Measurements from ENCODE around the gene EFNB3. TPM values are rescaled to one million over a fixed set of nuclear protein-coding genes. Genes with fewer than 3 reads are reported as not detected.
A peak's percentile ranks its signal among the peaks of the same experiment; 100 is the strongest.

EFNB3 gene
- total and polyA plus RNA-seq, 2 of the 13 experiments (the other 11 are each of a cell fraction or from before 2014, with no cell fraction given), result 0.07 to 0.25 TPM

DNA sequence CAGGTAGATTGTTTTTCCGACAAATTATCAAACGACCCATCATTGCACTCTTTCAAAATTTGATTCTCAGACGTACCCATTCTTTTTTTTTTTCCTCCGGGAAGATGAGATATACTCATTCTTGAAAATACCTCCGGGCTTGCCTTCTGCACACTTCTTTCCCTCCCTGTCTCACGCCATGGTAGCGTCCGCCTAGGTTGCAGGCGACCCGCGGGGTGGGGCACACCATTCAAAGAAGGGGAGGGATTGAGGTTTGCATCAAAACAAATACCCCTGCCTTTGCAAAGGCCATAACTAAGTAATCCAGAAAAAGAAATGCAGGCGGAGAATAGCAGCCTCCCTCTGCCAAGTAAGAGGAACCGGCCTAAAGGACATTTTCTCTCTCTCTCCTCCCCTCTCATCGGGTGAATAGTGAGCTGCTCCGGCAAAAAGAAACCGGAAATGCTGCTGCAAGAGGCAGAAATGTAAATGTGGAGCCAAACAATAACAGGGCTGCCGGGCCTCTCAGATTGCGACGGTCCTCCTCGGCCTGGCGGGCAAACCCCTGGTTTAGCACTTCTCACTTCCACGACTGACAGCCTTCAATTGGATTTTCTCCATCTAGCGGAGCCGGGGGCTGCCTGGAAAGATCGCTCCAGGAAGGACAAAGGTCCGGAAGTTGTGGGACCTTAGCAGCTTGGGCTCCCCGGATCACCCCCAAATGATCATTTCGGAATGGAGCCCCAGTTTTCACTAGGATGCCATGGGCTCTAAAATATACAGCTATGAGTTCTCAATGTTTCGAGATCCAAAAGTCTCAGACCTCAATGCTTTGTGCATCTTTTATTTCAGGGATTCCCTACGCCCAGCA is 18.6 kb upstream of the EFNB3 start (continued):
- TF ChIP-seq SP1 (IDR thresholded peaks at IDR 0.05) (no peak), SP1 (CRISPR knock-in tag; IDR thresholded peaks at IDR 0.05) (no peak), HNRNPUL1 (IDR thresholded peaks at IDR 0.05; ENCODE audit: low read depth, low read length) (no peak), ZC3H4 (CRISPR knock-in tag; IDR thresholded peaks at IDR 0.05; ENCODE audit: borderline replicate concordance) (peak; percentile 7; the same call in 1 of the 2 replicates), SP140L (CRISPR knock-in tag; IDR thresholded peaks at IDR 0.05; ENCODE audit: borderline replicate concordance) (no peak), SALL2 (CRISPR knock-in tag; IDR thresholded peaks at IDR 0.05) (peak; percentile 28; the same call in 1 of the 2 replicates), ZFP36 (IDR thresholded peaks at IDR 0.05; ENCODE audit: borderline replicate concordance, low read depth, low read length, partially characterized antibody) (no peak), RAD21 (CRISPR knock-in tag; IDR thresholded peaks at IDR 0.05) (no peak), ARNT2 (CRISPR knock-in tag; IDR thresholded peaks at IDR 0.05; ENCODE audit: low read depth) (peak; percentile 13; the same call in 1 of the 2 replicates), NBN (conservative IDR thresholded peaks at IDR 0.05) (no peak), ZNF468 (CRISPR knock-in tag; IDR thresholded peaks at IDR 0.05) (no peak), ZBTB42 (CRISPR knock-in tag; IDR thresholded peaks at IDR 0.05) (peak; percentile 61; the same call in 1 of the 2 replicates), KAT2B (IDR thresholded peaks at IDR 0.05; ENCODE audit: borderline replicate concordance, low read depth, low read length) (no peak), ZNF292 (CRISPR knock-in tag; IDR thresholded peaks at IDR 0.05; ENCODE audit: borderline replicate concordance, low read depth) (0 out of 2 replicates have a peak, but pooled peaks have one; percentile 5), FIP1L1 (IDR thresholded peaks at IDR 0.05; ENCODE audit: borderline replicate concordance, insufficient read depth, low read depth, low read length) (no peak), NFE2L1 (CRISPR knock-in tag; IDR thresholded peaks at IDR 0.05; ENCODE audit: borderline replicate concordance) (no peak), ZNF24 (IDR thresholded peaks at IDR 0.05) (no peak), ZSCAN30 (CRISPR knock-in tag; IDR thresholded peaks at IDR 0.05) (no peak), PRPF4 (IDR thresholded peaks at IDR 0.05; ENCODE audit: low read depth, low read length, poor library complexity, severe bottlenecking) (no peak)
- TF ChIP-seq, protein P1, sequence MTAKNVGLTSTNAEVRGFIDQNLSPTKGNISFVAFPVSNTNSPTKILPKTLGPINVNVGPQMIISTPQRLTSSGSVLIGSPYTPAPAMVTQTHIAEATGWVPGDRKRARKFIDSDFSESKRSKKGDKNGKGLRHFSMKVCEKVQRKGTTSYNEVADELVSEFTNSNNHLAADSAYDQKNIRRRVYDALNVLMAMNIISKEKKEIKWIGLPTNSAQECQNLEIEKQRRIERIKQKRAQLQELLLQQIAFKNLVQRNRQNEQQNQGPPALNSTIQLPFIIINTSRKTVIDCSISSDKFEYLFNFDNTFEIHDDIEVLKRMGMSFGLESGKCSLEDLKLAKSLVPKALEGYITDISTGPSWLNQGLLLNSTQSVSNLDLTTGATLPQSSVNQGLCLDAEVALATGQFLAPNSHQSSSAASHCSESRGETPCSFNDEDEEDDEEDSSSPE (CRISPR knock-in tag; IDR thresholded peaks at IDR 0.05), result no peak
- TF ChIP-seq, protein P2, sequence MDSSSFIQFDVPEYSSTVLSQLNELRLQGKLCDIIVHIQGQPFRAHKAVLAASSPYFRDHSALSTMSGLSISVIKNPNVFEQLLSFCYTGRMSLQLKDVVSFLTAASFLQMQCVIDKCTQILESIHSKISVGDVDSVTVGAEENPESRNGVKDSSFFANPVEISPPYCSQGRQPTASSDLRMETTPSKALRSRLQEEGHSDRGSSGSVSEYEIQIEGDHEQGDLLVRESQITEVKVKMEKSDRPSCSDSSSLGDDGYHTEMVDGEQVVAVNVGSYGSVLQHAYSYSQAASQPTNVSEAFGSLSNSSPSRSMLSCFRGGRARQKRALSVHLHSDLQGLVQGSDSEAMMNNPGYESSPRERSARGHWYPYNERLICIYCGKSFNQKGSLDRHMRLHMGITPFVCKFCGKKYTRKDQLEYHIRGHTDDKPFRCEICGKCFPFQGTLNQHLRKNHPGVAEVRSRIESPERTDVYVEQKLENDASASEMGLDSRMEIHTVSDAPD (CRISPR knock-in tag; IDR thresholded peaks at IDR 0.05), result no peak
- TF ChIP-seq, protein P3, sequence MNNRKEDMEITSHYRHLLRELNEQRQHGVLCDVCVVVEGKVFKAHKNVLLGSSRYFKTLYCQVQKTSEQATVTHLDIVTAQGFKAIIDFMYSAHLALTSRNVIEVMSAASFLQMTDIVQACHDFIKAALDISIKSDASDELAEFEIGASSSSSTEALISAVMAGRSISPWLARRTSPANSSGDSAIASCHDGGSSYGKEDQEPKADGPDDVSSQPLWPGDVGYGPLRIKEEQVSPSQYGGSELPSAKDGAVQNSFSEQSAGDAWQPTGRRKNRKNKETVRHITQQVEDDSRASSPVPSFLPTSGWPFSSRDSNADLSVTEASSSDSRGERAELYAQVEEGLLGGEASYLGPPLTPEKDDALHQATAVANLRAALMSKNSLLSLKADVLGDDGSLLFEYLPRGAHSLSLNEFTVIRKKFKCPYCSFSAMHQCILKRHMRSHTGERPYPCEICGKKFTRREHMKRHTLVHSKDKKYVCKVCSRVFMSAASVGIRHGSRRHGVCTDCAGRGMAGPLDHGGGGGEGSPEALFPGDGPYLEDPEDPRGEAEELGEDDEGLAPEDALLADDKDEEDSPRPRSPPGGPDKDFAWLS (CRISPR knock-in tag; IDR thresholded peaks at IDR 0.05; ENCODE audit: borderline replicate concordance), result no peak

Data from HepG2 (cell line).